Stimulated activated CD8-positive, alpha-beta memory T cell treated with anti-CD3 and anti-CD28 coated beads, Interleukin-7, amount 100 ng/mL, for 48 hours (primary cell): ENCODE measurements around the gene C3orf33.

ENCODE experiments used
- DNase-seq, 2 donors: peaks; one replicate each; pipeline ENCODE4 v3.0.0-alpha.2; 2020; ENCODE audit warnings: low read depth in 1 of 2; ENCODE audit errors: extremely low read depth in 1 of 2

Gene C3orf33

GRCh38 chr3:155785662-155786295, 20.3 kb downstream of the C3orf33 start:
- DNase-seq, result no peak

DNA sequence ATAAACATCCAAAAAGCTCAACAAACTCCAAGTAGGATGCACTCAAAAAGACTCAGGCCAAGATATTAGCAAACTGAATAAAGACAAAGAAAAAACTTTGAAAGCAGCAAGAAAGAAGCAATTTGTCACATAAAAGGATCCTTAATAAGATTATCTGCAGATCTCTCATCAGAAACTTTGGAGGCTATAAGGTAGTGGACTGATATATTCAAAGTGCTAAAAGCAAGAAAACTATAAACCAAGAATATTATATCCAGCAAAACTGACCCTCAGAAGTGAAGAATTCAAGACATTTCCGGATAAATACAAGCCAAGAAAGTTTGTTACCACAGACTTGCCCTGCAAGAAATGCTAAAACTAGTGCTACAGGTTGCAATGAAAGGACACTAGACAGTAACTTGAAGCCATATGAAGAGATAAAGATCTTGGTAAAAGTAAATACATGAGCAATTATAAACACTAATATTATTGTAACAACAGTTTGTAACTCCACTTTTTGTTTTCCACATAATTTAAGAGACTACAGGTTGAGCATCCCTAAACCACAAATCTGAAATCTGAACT, 23.6 kb downstream of the C3orf33 start:
- DNase-seq, result no peak

DNA sequence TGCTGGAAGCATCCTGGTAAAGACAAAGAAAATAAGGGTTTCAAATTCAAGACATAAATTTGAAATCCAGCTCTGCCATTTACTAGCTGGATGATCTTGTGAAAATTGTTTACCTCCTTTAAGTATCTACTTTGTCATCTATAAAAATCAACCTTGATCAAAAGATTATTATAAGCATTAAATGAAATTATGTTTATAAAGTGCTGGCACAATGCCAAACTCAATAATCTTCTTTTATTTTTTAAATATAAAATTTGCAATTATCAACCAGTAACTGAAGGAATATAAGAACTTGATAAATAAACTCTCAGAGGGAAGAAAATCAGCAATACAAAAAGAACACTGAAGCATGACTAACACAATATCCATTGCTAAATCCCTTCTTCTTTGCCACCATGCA, 25.8 kb downstream of the C3orf33 start:
- no peak for DNase-seq

GRCh38 chr3:155778462-155778861, 27.6 kb downstream of the C3orf33 start:
- DNase-seq, result no peak

DNA sequence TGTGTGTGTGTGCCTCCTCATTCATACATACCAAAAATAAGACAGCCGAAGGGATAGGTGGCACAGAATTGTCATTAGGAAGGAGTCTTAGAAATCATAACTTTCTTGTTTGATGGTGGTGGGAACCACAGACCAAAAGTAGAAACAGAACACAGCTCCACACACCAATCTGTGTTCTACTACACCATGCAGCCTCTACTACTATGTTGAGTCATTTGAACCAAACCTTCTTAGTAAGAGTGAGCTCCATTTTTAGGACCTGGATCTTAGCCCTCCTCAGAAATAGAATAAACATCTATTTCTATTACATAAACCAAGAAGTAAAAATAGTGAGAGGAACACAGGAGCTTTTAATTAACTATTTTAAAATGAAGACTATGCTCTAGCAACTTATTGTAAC, 33.3 kb downstream of the C3orf33 start:
- DNase-seq, result no peak

DNA sequence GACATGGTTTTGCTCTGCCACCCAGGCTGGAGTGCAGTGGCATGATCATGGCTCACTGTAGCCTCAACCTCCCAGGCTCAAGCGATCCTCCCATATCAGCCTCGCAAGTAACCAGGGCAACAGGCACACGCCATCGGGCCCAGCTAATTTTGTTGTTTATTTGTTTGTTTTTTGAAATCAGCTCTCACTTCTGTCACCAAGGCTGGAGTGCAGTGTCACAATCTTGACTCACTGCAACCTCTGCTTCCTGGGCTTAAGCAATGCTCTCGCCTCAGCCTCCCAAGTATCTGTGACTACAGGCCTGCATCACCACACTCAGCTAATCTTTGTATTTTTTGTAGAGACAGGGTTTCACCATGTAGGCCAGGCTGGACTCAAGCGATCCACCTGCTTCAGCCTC, 35.0 kb downstream of the C3orf33 start:
- DNase-seq, result no peak

GRCh38 chr3:155766206-155766605, 39.9 kb downstream of the C3orf33 start:
- no peak for DNase-seq

- no peak for DNase-seq
These were observed 42.1 kb downstream of the C3orf33 start for GRCh38 chr3:155763870-155764463.

GRCh38 chr3:155760653-155761052, 45.4 kb downstream of the C3orf33 start:
- no peak for DNase-seq

- no peak for DNase-seq
These were observed 48.5 kb downstream of the C3orf33 start for GRCh38 chr3:155757577-155757976.

DNA sequence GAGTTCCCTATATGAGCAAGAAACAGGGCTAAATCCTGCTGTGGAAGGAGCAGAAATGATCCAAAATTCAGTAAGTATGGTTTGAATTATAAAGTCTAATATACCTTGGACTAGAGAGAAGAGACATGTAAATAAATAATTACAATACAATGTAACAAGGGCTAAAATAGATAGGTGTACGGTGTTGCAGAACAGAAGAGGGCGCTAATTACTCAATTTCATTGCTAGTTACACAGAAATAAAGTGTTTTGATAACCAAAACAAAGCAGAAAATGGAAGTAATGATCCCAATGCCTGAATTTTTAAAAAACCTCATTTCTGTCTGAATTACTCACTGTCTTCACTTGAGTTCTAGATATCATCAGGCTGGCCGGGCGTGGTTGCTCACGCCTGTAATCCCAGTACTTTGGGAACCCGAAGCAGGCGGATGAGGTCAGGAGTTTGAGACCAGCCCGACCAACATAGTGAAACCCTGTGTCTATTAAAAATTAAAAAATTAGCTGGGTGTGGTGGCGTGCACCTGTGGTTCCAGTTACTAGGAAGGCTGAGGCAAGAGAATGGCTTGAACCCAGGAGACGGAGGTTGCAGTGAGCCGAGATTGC, 52.9 kb downstream of the C3orf33 start:
- no peak for DNase-seq

GRCh38 chr3:155748611-155749365, 57.3 kb downstream of the C3orf33 start:
- no peak for DNase-seq

- DNase-seq, result no peak
These were observed 58.2 kb downstream of the C3orf33 start for GRCh38 chr3:155747946-155748290.

DNA sequence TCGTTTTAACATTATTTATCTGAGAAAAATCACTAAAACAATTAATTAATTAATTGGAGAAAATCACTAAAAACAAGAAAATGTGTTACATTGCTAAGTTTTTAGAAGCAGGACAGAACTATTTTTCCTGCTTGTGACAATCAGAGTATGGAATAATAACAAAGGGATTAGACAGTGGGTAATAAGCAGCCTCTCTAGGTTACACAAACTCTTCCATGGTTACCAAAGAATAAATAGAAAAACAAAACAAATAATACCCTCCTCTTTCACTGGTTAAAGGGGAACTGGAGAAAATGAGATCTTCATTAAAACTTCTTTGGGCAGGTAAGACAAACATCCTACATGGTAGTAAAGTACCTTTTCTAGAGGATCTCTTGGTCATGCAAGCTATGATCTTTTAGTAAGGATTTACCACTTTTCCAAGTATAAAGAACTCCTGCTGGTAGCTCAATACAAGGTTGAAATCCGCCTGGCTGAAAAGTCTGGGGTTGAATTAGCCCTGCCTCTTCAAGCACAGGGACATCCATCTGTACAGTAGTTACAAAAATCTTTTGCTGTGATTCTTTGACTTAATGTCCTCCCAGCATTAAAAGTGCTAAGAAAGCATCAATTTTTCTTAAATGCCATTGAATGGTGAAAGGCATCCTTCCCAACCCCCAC, 58.7 kb downstream of the C3orf33 start:
- DNase-seq, result no peak

DNA sequence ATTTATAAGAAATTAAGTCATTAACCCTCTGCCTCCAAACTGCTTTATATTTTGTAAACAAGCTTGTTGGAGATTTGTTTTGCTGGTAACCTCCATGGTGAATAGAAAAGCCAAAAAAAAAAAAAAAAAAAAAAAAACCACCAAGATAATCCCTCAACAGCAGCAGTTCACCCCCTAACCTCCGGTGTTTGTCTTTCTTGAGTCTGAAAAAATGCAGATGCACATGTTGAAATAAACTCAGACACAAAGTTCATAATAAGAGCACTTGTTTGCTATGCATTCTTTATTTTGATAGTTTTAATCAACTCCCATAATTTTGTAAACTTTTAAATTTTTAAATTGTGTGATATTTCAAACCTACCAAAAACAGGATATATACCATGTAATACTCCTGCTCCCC, 59.4 kb downstream of the C3orf33 start:
- DNase-seq, result no peak

DNA sequence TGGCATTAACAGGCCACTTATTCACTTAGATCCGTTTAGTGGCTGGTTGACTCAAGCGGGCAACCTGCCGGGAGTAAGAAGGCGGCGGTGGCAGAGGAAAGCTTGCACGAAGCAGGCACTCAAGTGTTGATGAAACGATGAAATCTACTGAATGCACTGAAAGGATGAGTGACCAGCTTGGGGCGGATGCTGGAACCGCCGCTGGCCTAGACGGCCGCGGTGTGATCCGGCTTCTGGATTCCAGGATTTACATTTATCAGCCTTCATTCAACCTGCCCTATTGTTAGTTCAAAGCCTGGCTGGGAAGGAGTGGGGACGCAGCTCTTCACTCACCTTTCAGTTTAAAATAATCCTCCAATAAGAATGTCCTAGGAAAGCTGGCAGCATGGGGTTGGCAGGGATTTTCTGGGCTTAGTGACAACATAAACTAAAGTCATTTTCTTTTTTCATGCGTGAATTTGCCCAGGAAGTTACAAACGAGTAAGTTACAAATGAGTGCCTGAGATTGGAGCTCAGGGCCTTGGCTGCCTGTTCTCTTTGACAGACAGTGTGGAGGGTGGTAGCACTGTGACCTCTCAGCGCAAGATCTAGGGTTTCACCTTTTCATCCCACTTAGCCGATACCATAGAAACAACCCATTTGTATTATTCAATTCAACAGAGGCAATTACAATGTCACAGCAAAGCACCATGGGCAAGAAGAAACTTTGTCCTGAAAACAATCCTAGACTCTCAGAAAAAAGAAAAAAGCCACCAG, 60.1 kb downstream of the C3orf33 start:
- no peak for DNase-seq

DNA sequence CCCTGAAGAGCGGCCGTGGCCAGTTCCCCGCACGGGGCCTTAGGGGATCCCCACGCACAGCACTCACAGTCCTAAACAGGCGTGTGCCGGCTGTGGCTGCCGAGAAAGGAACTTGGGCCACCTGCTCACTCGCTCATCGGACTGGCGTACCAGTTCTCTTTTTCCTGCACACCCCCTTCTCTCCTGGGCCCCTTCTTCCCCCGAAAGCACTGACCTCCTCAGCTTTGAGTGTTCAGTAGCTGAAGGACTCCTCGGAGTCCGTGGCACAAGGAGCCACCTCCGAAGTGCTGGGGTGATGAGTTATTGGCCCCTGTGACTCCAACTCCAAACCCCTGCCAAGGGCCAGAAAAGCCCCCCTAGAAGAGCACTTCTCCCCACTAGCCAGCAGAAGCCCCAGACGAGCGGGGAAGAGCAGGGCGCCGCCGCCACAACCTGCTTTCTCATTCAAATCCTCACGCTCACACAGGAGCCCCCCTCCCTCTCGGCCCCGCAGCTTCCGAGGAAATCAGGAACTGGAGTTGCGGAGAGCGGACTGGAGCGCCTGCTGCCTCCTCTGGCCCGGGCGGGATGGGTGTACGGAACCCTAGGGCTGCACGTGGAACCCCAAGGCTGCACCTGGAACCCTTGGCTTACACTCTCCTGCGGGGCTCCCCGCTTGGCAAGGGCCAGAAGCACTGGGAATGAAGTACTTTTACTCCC, 61.3 kb downstream of the C3orf33 start, which contains the start of gene PLCH1:
PLCH1 (minus strand) TSS at position 446 of the 699 bp plus-strand sequence. CDS start 40,847 bp downstream, outside the sequence.
- DNase-seq, result no peak

GRCh38 chr3:155744010-155744625, 62.0 kb downstream of the C3orf33 start:
- no peak for DNase-seq

GRCh38 chr3:155743606-155744005, 62.5 kb downstream of the C3orf33 start:
- no peak for DNase-seq
